Measurements from ENCODE around the gene VEPH1.

DNA sequence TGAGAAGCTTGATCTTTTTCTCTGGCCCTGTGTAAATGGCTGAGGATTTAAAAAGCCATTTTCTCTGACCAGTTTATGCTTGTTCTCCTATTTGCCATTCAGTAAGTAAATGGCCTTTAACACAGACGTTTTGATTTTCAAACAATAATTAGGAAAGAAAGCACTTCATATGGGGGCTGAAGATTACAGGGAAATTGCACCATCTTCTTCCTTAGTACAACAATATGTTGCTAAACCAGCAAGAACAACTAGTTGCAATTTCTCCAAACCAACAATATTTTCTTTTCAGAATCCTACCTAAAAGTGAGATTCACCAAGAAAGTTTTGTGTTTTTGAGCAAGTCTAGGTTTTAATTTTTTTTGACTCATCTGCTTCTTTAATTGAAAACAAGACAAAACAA is 262.8 kb downstream of the VEPH1 start:
- TF ChIP-seq POLR2A (IDR thresholded peaks at IDR 0.05) (no peak), EP300 (IDR thresholded peaks at IDR 0.05) (no peak)
- TF ChIP-seq, protein P1, sequence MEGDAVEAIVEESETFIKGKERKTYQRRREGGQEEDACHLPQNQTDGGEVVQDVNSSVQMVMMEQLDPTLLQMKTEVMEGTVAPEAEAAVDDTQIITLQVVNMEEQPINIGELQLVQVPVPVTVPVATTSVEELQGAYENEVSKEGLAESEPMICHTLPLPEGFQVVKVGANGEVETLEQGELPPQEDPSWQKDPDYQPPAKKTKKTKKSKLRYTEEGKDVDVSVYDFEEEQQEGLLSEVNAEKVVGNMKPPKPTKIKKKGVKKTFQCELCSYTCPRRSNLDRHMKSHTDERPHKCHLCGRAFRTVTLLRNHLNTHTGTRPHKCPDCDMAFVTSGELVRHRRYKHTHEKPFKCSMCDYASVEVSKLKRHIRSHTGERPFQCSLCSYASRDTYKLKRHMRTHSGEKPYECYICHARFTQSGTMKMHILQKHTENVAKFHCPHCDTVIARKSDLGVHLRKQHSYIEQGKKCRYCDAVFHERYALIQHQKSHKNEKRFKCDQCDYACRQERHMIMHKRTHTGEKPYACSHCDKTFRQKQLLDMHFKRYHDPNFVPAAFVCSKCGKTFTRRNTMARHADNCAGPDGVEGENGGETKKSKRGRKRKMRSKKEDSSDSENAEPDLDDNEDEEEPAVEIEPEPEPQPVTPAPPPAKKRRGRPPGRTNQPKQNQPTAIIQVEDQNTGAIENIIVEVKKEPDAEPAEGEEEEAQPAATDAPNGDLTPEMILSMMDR (IDR thresholded peaks at IDR 0.05), result no peak

All from tibial nerve (tissue), 4 donors.